MCF 10A (cell line): ENCODE measurements around the gene HMGCS2. TPM values are rescaled to one million over a fixed set of nuclear protein-coding genes. Genes with fewer than 3 reads are reported as not detected.

ENCODE experiments used
- BruUV-seq: library from RNA; stranded (reverse); fragments of 400-500 nt; replicated peaks from 2 replicates; lab custom pipeline; 2021; lab: Mats Ljungman, UMichigan
- CTCF ChIA-PET: fragments of 300-600 bp; sonication (Branson Sonifier 250); formaldehyde crosslinking; extraction: SDS; loops from one replicate; lab custom pipeline; 2021; ENCODE audit warnings: antibody characterized with exemption, inconsistent platforms; lab: Yijun Ruan, JAX
- POLR2A ChIA-PET: fragments of 300-600, 350-650 bp; sonication (Branson Sonifier 250); formaldehyde crosslinking; extraction: SDS; loops from one replicate; lab custom pipeline; 2020; ENCODE audit warnings: antibody characterized with exemption, inconsistent platforms; lab: Yijun Ruan, JAX
- DNase-seq: peaks from one replicate; pipeline ENCODE4 v3.0.0-alpha.2; 2018; ENCODE audit not compliant: unreplicated experiment
- H3K27ac Mint-ChIP-seq: one replicate; pipeline ENCODE4 v1.8.0; 2022; ENCODE audit warnings: mild to moderate bottlenecking, low read depth, mixed read lengths; ENCODE audit not compliant: unreplicated experiment
- H3K27me3 Mint-ChIP-seq: one replicate; pipeline ENCODE4 v1.8.0; 2022; ENCODE audit warnings: mixed read lengths; ENCODE audit not compliant: insufficient read depth, unreplicated experiment
- H3K36me3 Mint-ChIP-seq: one replicate; pipeline ENCODE4 v1.8.0; 2022; ENCODE audit warnings: mild to moderate bottlenecking, moderate library complexity, mixed read lengths; ENCODE audit not compliant: insufficient read depth, unreplicated experiment
- H3K4me1 Mint-ChIP-seq: one replicate; pipeline ENCODE4 v1.8.0; 2022; ENCODE audit warnings: mixed read lengths; ENCODE audit not compliant: insufficient read depth, unreplicated experiment
- H3K4me3 Mint-ChIP-seq: one replicate; pipeline ENCODE4 v1.8.0; 2022; ENCODE audit warnings: mild to moderate bottlenecking, moderate library complexity, mixed read lengths; ENCODE audit not compliant: unreplicated experiment
- H3K9me3 Mint-ChIP-seq: one replicate; pipeline ENCODE4 v1.8.0; 2022; ENCODE audit warnings: mixed read lengths; ENCODE audit not compliant: unreplicated experiment
- CTCF ChIP-seq: fragments of 200-600 bp; IDR thresholded peaks from one replicate; pipeline ENCODE4 v1.8.0; 2022; ENCODE audit warnings: antibody characterized with exemption, mild to moderate bottlenecking; ENCODE audit not compliant: unreplicated experiment
- intact Hi-C: fragments of 100-400 bp; cut with micrococcal nuclease; formaldehyde crosslinking; loops from 2 replicates; pipeline ENCODE4 v1.14.1; 2022
- total RNA-seq: library from RNA; stranded (reverse); gene quantifications from 2 replicates; pipeline ENCODE4 v1.2.3, GENCODE V29; 2022

Gene HMGCS2
- total RNA-seq, 1 experiment from 2014 or later: not detected

GRCh38 chr1:119815361-119815760 lies 46.7 kb upstream of the HMGCS2 start:
- no TSS peak for BruUV-seq
- no peaks in the 10 kb centered on the region for H3K4me1 Mint-ChIP-seq
- intact Hi-C loops: no loop called here
- POLR2A ChIA-PET: interaction anchor here (0.6 to 1.2 kb wide), 2 partner anchors 9 to 112 kb away, joined by 3 to 4 read pairs; no protein-coding TSS in a partner anchor
- no peak for DNase-seq
- H3K4me3 Mint-ChIP-seq: no peak overlapping the region
- no peak for TF ChIP-seq CTCF
- no peaks in the 10 kb centered on the region for H3K9me3 Mint-ChIP-seq
- H3K27ac Mint-ChIP-seq: no peak overlapping the region
- peaks cover 12% of the 10 kb centered on the region for H3K27me3 Mint-ChIP-seq
- CTCF ChIA-PET: interaction anchor here (0.5 to 0.8 kb wide), 3 partner anchors 9 to 72 kb away, joined by 3 to 4 read pairs (median 3); no protein-coding TSS in a partner anchor
- no peaks in the 10 kb centered on the region for H3K36me3 Mint-ChIP-seq

- POLR2A ChIA-PET: no interaction called here
These were observed 45.6 kb upstream of the HMGCS2 start for GRCh38 chr1:119814288-119814687.

GRCh38 chr1:119811985-119812557 lies 43.4 kb upstream of the HMGCS2 start:
- no peak for TF ChIP-seq CTCF
- no TSS peak for BruUV-seq
- Mint-ChIP-seq H3K36me3 (no peaks in the 10 kb centered on the region), H3K4me1 (no peaks in the 10 kb centered on the region), H3K9me3 (no peaks in the 10 kb centered on the region), H3K4me3 (no peak overlapping the region), H3K27ac (no peak overlapping the region), H3K27me3 (peaks cover 27% of the 10 kb centered on the region)
- intact Hi-C loops: no loop called here
- CTCF ChIA-PET: interaction anchor here (0.7 to 1.6 kb wide), 3 partner anchors 33 to 201 kb away, joined by 4 to 5 read pairs (median 4); no protein-coding TSS in a partner anchor
- DNase-seq: no peak
- POLR2A ChIA-PET: interaction anchor here (0.7 to 1.0 kb wide), 3 partner anchors 17 to 100 kb away, joined by 3 read pairs; partner anchors contain the start of gene PHGDH

More at GRCh38 chr1:119814288-119814687, 45.6 kb upstream of the HMGCS2 start:
- Mint-ChIP-seq H3K4me3 (no peak overlapping the region), H3K9me3 (no peaks in the 10 kb centered on the region), H3K27me3 (peaks cover 12% of the 10 kb centered on the region), H3K36me3 (no peaks in the 10 kb centered on the region), H3K4me1 (no peaks in the 10 kb centered on the region), H3K27ac (no peak overlapping the region)
- BruUV-seq: no TSS peak
- CTCF ChIA-PET: interaction anchor here (0.8 kb wide), 2 partner anchors 11 to 13 kb away, joined by 3 read pairs; no protein-coding TSS in a partner anchor
- no peak for DNase-seq
- intact Hi-C loops: no loop called here
- TF ChIP-seq CTCF: no peak

- TF ChIP-seq CTCF: no peak
- Mint-ChIP-seq H3K36me3 (no peaks in the 10 kb centered on the region), H3K27ac (no peak within 1 kb of the TSS), H3K4me1 (no peaks in the 10 kb centered on the region), H3K9me3 (no peaks in the 10 kb centered on the region), H3K4me3 (no peak within 1 kb of the TSS), H3K27me3 (peaks cover 34% of the 10 kb centered on the region)
- no TSS peak for BruUV-seq
- intact Hi-C loops: no loop called here
- DNase-seq: no peak
- POLR2A ChIA-PET: interaction anchor here (1.0 to 1.4 kb wide), 2 partner anchors 9 to 16 kb away, joined by 3 to 4 read pairs; no protein-coding TSS in a partner anchor
- CTCF ChIA-PET: interaction anchor here (1.1 to 1.5 kb wide), 2 partner anchors 16 to 200 kb away, joined by 5 read pairs; no protein-coding TSS in a partner anchor
These were observed 42.7 kb upstream of the HMGCS2 start, which contains the start of gene REG4 for GRCh38 chr1:119811387-119811786. Gene REG4 (minus strand): TSS chr1:119811460. CDS start chr1:119808769, 2,691 bp downstream.
